OCI-LY3 (cell line): Measurements from ENCODE around the gene SLC6A6.

Experiments
- H2AFZ ChIP-seq: fragments of 200-600, 300-600 bp; shearing (Covaris generic); 2 replicates; pipeline ENCODE4 v1.6.0; 2014; ENCODE audit warnings: antibody characterized with exemption, low read depth, low read length
- H3K27ac ChIP-seq: fragments of 200-600, 300-600 bp; sonication (generic); 2 replicates; pipeline ENCODE4 v1.5.1; 2014; ENCODE audit warnings: mild to moderate bottlenecking, low read length, moderate library complexity, mixed read lengths
- H3K27me3 ChIP-seq: fragments of 200-600, 300-600 bp; sonication (generic); 2 replicates; pipeline ENCODE4 v1.6.1; 2014; ENCODE audit warnings: low read depth, low read length, mixed read lengths
- H3K36me3 ChIP-seq: fragments of 200-600, 300-600 bp; sonication (generic); replicated peaks from 2 replicates; pipeline ENCODE3; 2014; ENCODE audit warnings: low read depth, low read length, mixed read lengths
- H3K4me1 ChIP-seq: fragments of 300-600, 200-600 bp; sonication (generic); 2 replicates; pipeline ENCODE4 v1.6.1; 2014; ENCODE audit warnings: low read length, mixed read lengths
- H3K4me2 ChIP-seq: fragments of 200-600, 300-600 bp; sonication (generic); 2 replicates; pipeline ENCODE4 v1.6.1; 2014; ENCODE audit warnings: low read length, mixed read lengths
- H3K4me3 ChIP-seq: fragments of 300-600, 200-600 bp; sonication (generic); 2 replicates; pipeline ENCODE4 v1.5.1; 2014; ENCODE audit warnings: antibody characterized with exemption, mild to moderate bottlenecking, low read length, moderate library complexity
- H3K79me2 ChIP-seq: fragments of 300-600, 200-600 bp; shearing (Covaris generic); 2 replicates; pipeline ENCODE4 v1.6.1; 2014; ENCODE audit warnings: mild to moderate bottlenecking, low read length, mixed read lengths
- H3K9ac ChIP-seq: fragments of 300-600, 200-600 bp; shearing (Covaris generic); 2 replicates; pipeline ENCODE4 v1.6.0; 2014; ENCODE audit warnings: mild to moderate bottlenecking, low read length, moderate library complexity
- H3K9me3 ChIP-seq: fragments of 200-600, 300-600 bp; shearing (Covaris generic); 2 replicates; pipeline ENCODE4 v1.6.1; 2014; ENCODE audit warnings: low read length, mixed read lengths; ENCODE audit not compliant: insufficient read depth
- H4K20me1 ChIP-seq: fragments of 200-600, 300-600 bp; sonication (generic); 2 replicates; pipeline ENCODE4 v1.6.1; 2016; ENCODE audit warnings: low read length, mixed read lengths; ENCODE audit not compliant: insufficient read depth
- CTCF ChIP-seq: fragments of 200-600, 300-600 bp; sonication (generic); IDR thresholded peaks from 2 replicates; pipeline ENCODE4 v1.5.1; 2014; ENCODE audit warnings: antibody characterized with exemption, low read length, low read depth
- EZH2phosphoT487 ChIP-seq: fragments of 200-600 bp; shearing (Covaris generic); IDR thresholded peaks from 2 replicates; pipeline ENCODE4 v1.6.1; 2018; ENCODE audit warnings: antibody characterized with exemption, mixed run types, low read depth

SLC6A6 gene

GRCh38 chr3:14402304-14402811 lies at the start of gene SLC6A6:
TSS of gene SLC6A6 (plus strand) at chr3:14402606. CDS start at chr3:14443635, 41,029 bp downstream.
- TF ChIP-seq EZH2phosphoT487 = no peak
- TF ChIP-seq CTCF = peak; percentile 46; the same call in 1 of the 2 replicates
- peaks cover 36% of the 10 kb centered on the region for H3K4me1 ChIP-seq

GRCh38 chr3:14353502-14353901 lies 48.9 kb upstream of the SLC6A6 start:
- no peak overlapping the region for H2AFZ ChIP-seq
- H3K4me1 ChIP-seq = no peaks in the 10 kb centered on the region
- no peak overlapping the region for H3K4me2 ChIP-seq
- H3K9me3 ChIP-seq = no peaks in the 10 kb centered on the region
- H3K36me3 ChIP-seq = no peaks in the 10 kb centered on the region
- no peak overlapping the region for H3K4me3 ChIP-seq
- no peak for TF ChIP-seq EZH2phosphoT487
- TF ChIP-seq CTCF = no peak
- H3K79me2 ChIP-seq = no peaks in the 10 kb centered on the region
- H4K20me1 ChIP-seq = no peaks in the 10 kb centered on the region
- H3K27me3 ChIP-seq = peaks cover 15% of the 10 kb centered on the region
- no peak overlapping the region for H3K9ac ChIP-seq
- no peak overlapping the region for H3K27ac ChIP-seq

More at GRCh38 chr3:14402304-14402811, at the start of gene SLC6A6:
- Histone ChIP-seq H3K9me3 (no peaks in the 10 kb centered on the region), H3K4me2 (peak within 1 kb of the TSS; percentile 95), H3K27ac (peak within 1 kb of the TSS; percentile 76), H2AFZ (peak within 1 kb of the TSS; percentile 34), H3K79me2 (peaks cover 50% of the 10 kb centered on the region), H3K36me3 (peaks cover 30% of the 10 kb centered on the region), H3K9ac (peak within 1 kb of the TSS; percentile 100), H3K4me3 (peak within 1 kb of the TSS; percentile 100), H4K20me1 (peaks cover 33% of the 10 kb centered on the region), H3K27me3 (no peaks in the 10 kb centered on the region)

GRCh38 chr3:14357463-14357862 lies 44.9 kb upstream of the SLC6A6 start:
- Histone ChIP-seq H3K9me3 (no peaks in the 10 kb centered on the region), H2AFZ (no peak overlapping the region), H3K4me3 (no peak overlapping the region), H3K27ac (no peak overlapping the region), H3K79me2 (no peaks in the 10 kb centered on the region), H3K4me1 (no peaks in the 10 kb centered on the region), H3K27me3 (peaks cover 18% of the 10 kb centered on the region), H3K9ac (no peak overlapping the region), H4K20me1 (no peaks in the 10 kb centered on the region), H3K4me2 (no peak overlapping the region), H3K36me3 (no peaks in the 10 kb centered on the region)
- no peak for TF ChIP-seq EZH2phosphoT487
- TF ChIP-seq CTCF = no peak

GRCh38 chr3:14358426-14359211 lies 43.8 kb upstream of the SLC6A6 start:
- H3K36me3 ChIP-seq = no peaks in the 10 kb centered on the region
- TF ChIP-seq CTCF (no peak), EZH2phosphoT487 (no peak)
- H3K4me1 ChIP-seq = no peaks in the 10 kb centered on the region
- no peak overlapping the region for H3K4me2 ChIP-seq
- no peaks in the 10 kb centered on the region for H4K20me1 ChIP-seq
- H3K4me3 ChIP-seq = no peak overlapping the region
- H3K9me3 ChIP-seq = no peaks in the 10 kb centered on the region
- H2AFZ ChIP-seq = no peak overlapping the region
- H3K79me2 ChIP-seq = no peaks in the 10 kb centered on the region
- H3K27ac ChIP-seq = no peak overlapping the region
- peaks cover 26% of the 10 kb centered on the region for H3K27me3 ChIP-seq
- no peak overlapping the region for H3K9ac ChIP-seq
